IMR-90 (cell line): Measurements from ENCODE around the gene GNL2. TPM values are rescaled to one million over a fixed set of nuclear protein-coding genes. Genes with fewer than 3 reads are reported as not detected.

Source experiments
- ATAC-seq: fragments of 200-7000 bp; cut with Tn5 transposase; 2 replicates; pipeline ENCODE4 v1.9.1; 2020; ENCODE audit warnings: low read depth, mild to moderate bottlenecking, moderate library complexity
- BruUV-seq: library from RNA; stranded (reverse); fragments of 400-500 nt; replicated peaks from 2 replicates; lab custom pipeline; 2021; lab: Mats Ljungman, UMichigan
- CTCF ChIA-PET: fragments of 300-600 bp; formaldehyde crosslinking; extraction: SDS; loops from one replicate; lab custom pipeline; 2021; ENCODE audit warnings: antibody characterized with exemption; lab: Yijun Ruan, JAX
- POLR2A ChIA-PET: fragments of 300-600 bp; sonication (Branson Sonifier 250); formaldehyde crosslinking; loops from one replicate; lab custom pipeline; 2022; ENCODE audit warnings: antibody characterized with exemption; ENCODE audit not compliant: unreplicated experiment; lab: Charles Lee
- DNase-seq: peaks from one replicate; pipeline ENCODE4 v3.0.0; 2013
- H2AFZ ChIP-seq: replicated peaks from 2 replicates; pipeline ENCODE3; 2013; ENCODE audit warnings: low read length, mild to moderate bottlenecking; ENCODE audit not compliant: poor library complexity
- H2AK5ac ChIP-seq: 2 replicates; pipeline ENCODE4 v1.6.1; 2013; ENCODE audit warnings: low read depth, low read length, inconsistent platforms
- H2AK9ac ChIP-seq: replicated peaks from 2 replicates; pipeline ENCODE3; 2013; ENCODE audit warnings: mild to moderate bottlenecking, low read depth, low read length, moderate library complexity; ENCODE audit not compliant: poor library complexity
- H2BK120ac ChIP-seq: 2 replicates; pipeline ENCODE4 v1.6.1; 2013; ENCODE audit warnings: low read depth, low read length, inconsistent platforms
- H2BK15ac ChIP-seq: 3 replicates; pipeline ENCODE4 v1.6.1; 2013; ENCODE audit warnings: low read depth, low read length, inconsistent platforms
- H2BK20ac ChIP-seq: 2 replicates; pipeline ENCODE4 v1.6.1; 2013; ENCODE audit warnings: low read depth, mild to moderate bottlenecking, inconsistent platforms, low read length, moderate library complexity
- H2BK5ac ChIP-seq: 2 replicates; pipeline ENCODE4 v1.6.1; 2013; ENCODE audit warnings: mild to moderate bottlenecking, low read depth, low read length, inconsistent platforms; ENCODE audit not compliant: poor library complexity, severe bottlenecking
- H3K14ac ChIP-seq: replicated peaks from 2 replicates; pipeline ENCODE4 v1.6.1; 2013; ENCODE audit warnings: low read depth, low read length, inconsistent platforms
- H3K18ac ChIP-seq: 2 replicates; pipeline ENCODE4 v1.6.1; 2013; ENCODE audit warnings: low read depth, low read length, control low read depth
- H3K23ac ChIP-seq: 2 replicates; pipeline ENCODE4 v1.6.1; 2013; ENCODE audit warnings: low read depth, low read length, inconsistent platforms
- H3K27ac ChIP-seq: 2 replicates; pipeline ENCODE4 v1.5.1; 2013; ENCODE audit warnings: mild to moderate bottlenecking, control low read depth, low read length; ENCODE audit not compliant: insufficient read depth
- H3K27me3 ChIP-seq: 2 replicates; pipeline ENCODE4 v1.6.1; 2013; ENCODE audit warnings: low read length; ENCODE audit not compliant: control insufficient read depth, insufficient read depth
- H3K36me3 ChIP-seq: 2 replicates; pipeline ENCODE4 v1.6.1; 2013; ENCODE audit warnings: low read length, mixed read lengths; ENCODE audit not compliant: control insufficient read depth, insufficient read depth
- H3K4ac ChIP-seq: 2 replicates; pipeline ENCODE4 v1.6.1; 2013; ENCODE audit warnings: low read depth, low read length, inconsistent platforms
- H3K4me1 ChIP-seq: 2 replicates; pipeline ENCODE4 v1.6.1; 2013; ENCODE audit warnings: low read length, mixed read lengths; ENCODE audit not compliant: control insufficient read depth, insufficient read depth
- H3K4me2 ChIP-seq: 2 replicates; pipeline ENCODE4 v1.6.1; 2013; ENCODE audit warnings: low read depth, mild to moderate bottlenecking, control low read depth, low read length, moderate library complexity
- H3K4me3 ChIP-seq: 2 replicates; pipeline ENCODE4 v1.5.1; 2013; ENCODE audit warnings: low read depth, mild to moderate bottlenecking, control low read depth, low read length, moderate library complexity; ENCODE audit not compliant: insufficient read depth
- H3K56ac ChIP-seq: 2 replicates; pipeline ENCODE4 v1.6.1; 2013; ENCODE audit warnings: low read length, inconsistent platforms; ENCODE audit not compliant: insufficient read depth; ENCODE audit errors: extremely low read depth
- H3K79me1 ChIP-seq, 2 experiments: 2 replicates each; pipeline ENCODE4 v1.6.1; 2013; ENCODE audit warnings: low read length in 2 of 2, inconsistent platforms in 1 of 2, low read depth in 1 of 2
- H3K9ac ChIP-seq: 2 replicates; pipeline ENCODE4 v1.6.1; 2013; ENCODE audit warnings: low read depth, low read length, control low read depth
- H3K9me1 ChIP-seq: 2 replicates; pipeline ENCODE4 v1.6.1; 2013; ENCODE audit warnings: low read length, inconsistent platforms; ENCODE audit not compliant: insufficient read depth
- H3K9me3 ChIP-seq: 2 replicates; pipeline ENCODE4 v1.6.1; 2013; ENCODE audit warnings: low read length; ENCODE audit not compliant: control insufficient read depth, insufficient read depth
- H4K20me1 ChIP-seq: 2 replicates; pipeline ENCODE4 v1.6.1; 2013; ENCODE audit warnings: low read length, inconsistent platforms; ENCODE audit not compliant: insufficient read depth
- H4K5ac ChIP-seq: 2 replicates; pipeline ENCODE4 v1.6.1; 2013; ENCODE audit warnings: mild to moderate bottlenecking, low read depth, low read length, control low read depth
- H4K8ac ChIP-seq, 2 experiments: 2 replicates each; pipeline ENCODE4 v1.6.1; 2013; ENCODE audit warnings: low read depth in 2 of 2, low read length in 2 of 2, control low read depth in 1 of 2, inconsistent platforms in 1 of 2
- H4K91ac ChIP-seq: 2 replicates; pipeline ENCODE4 v1.6.1; 2013; ENCODE audit warnings: low read depth, low read length, inconsistent platforms; ENCODE audit not compliant: insufficient read depth
- BHLHE40 ChIP-seq: fragments of 150-350 bp; IDR thresholded peaks from 2 replicates; pipeline ENCODE4 v1.6.1; 2016; ENCODE audit warnings: mild to moderate bottlenecking, low read depth, low read length
- CHD1 ChIP-seq: IDR thresholded peaks from 2 replicates; pipeline ENCODE4 v1.6.1; 2012; ENCODE audit warnings: low read depth, low read length, improper control_type of control experiment
- MAFK ChIP-seq: IDR thresholded peaks from 2 replicates; pipeline ENCODE4 v1.6.1; 2012; ENCODE audit warnings: low read depth, low read length, improper control_type of control experiment
- RCOR1 ChIP-seq: IDR thresholded peaks from 2 replicates; pipeline ENCODE4 v1.6.1; 2012; ENCODE audit warnings: mild to moderate bottlenecking, low read length, improper control_type of control experiment; ENCODE audit not compliant: insufficient replicate concordance
- RFX5 ChIP-seq: IDR thresholded peaks from 2 replicates; pipeline ENCODE4 v1.8.0; 2012; ENCODE audit warnings: low read depth, mild to moderate bottlenecking, low read length, moderate library complexity
- SMC3 ChIP-seq: fragments of 150-350 bp; IDR thresholded peaks from 2 replicates; pipeline ENCODE4 v1.6.1; 2016; ENCODE audit warnings: low read depth, mild to moderate bottlenecking, antibody characterized with exemption, low read length, moderate library complexity
- WGBS, 2 experiments: methylation state at CpG; one replicate each; pipeline versions ENCODE4 v1.1.5 to v1.1.7; 2013; ENCODE audit warnings: missing lambda C conversion rate in 2 of 2; ENCODE audit not compliant: insufficient read length in 1 of 2; ENCODE audit errors: extremely low coverage in 2 of 2; 5-methylcytosine and 5-hydroxymethylcytosine counted together
- dilution Hi-C: fragments of 300-500 bp; cut with HindIII; formaldehyde crosslinking; loops from one replicate; pipeline ENCODE4 v1.14.3; 2018; ENCODE audit warnings: low sequenced_read_pairs; ENCODE audit not compliant: unreplicated experiment
- in situ Hi-C: fragments of 300-500 bp; cut with MboI; formaldehyde crosslinking; loops from 3 replicates; pipeline ENCODE4 v1.14.3; 2019; ENCODE audit warnings: low sequenced_read_pairs, inconsistent platforms, mixed read lengths
- intact Hi-C: fragments of 100-400 bp; cut with micrococcal nuclease; formaldehyde crosslinking; loops from 2 replicates; pipeline ENCODE4 v1.10.0; 2022
- polyA plus RNA-seq, 3 experiments: library from polyadenylated mRNA; depleted of rRNA; stranded (reverse); fragments of >200 nt; gene quantifications; 2 replicates each; pipeline ENCODE4 v1.2.3, GENCODE V29; 2012; ENCODE audit warnings: low replicate concordance in 1 of 3
- total RNA-seq: library from RNA; depleted of rRNA; stranded (reverse); fragments of >200 nt; gene quantifications from 2 replicates; pipeline ENCODE4 v1.2.3, GENCODE V29; 2012

GNL2 gene
- total and polyA plus RNA-seq, 2 of the 4 experiments (the other 2 are of a cell fraction) = 42.9 to 77.4 TPM

GRCh38 chr1:37562984-37563383, 32.8 kb downstream of the GNL2 start:
- POLR2A ChIA-PET = interaction anchor here (0.7 kb wide), 1 partner anchor 125 kb away, joined by 4 read pairs; no protein-coding TSS in a partner anchor
- H3K4me2 ChIP-seq = no peak overlapping the region
- CTCF ChIA-PET = no interaction called here

More at GRCh38 chr1:37562984-37563383, 32.8 kb downstream of the GNL2 start:
- Histone ChIP-seq H3K9ac (no peak overlapping the region), H3K9me3 (no peaks in the 10 kb centered on the region), H2AK9ac (no peak overlapping the region), H3K14ac (no peak overlapping the region), H4K20me1 (no peaks in the 10 kb centered on the region; the same call in 1 of the 2 replicates), H2AK5ac (no peak overlapping the region), H3K27me3 (no peaks in the 10 kb centered on the region), H3K18ac (no peak overlapping the region), H3K9me1 (no peaks in the 10 kb centered on the region), H2BK120ac (no peak overlapping the region), H3K36me3 (peaks cover 31% of the 10 kb centered on the region), H3K56ac (no peak overlapping the region), H3K4me3 (no peak overlapping the region), H2BK20ac (no peak overlapping the region), H3K4me1 (no peaks in the 10 kb centered on the region), H3K4ac (no peak overlapping the region), H4K5ac (no peak overlapping the region), H2BK5ac (no peak overlapping the region), H3K27ac (no peak overlapping the region), H2AFZ (no peak overlapping the region), H3K23ac (no peak overlapping the region), H2BK15ac (no peak overlapping the region), H4K91ac (no peak overlapping the region), H4K8ac (no peak overlapping the region), H3K79me1 (peaks cover 0 to 7% of the 10 kb centered on the region in 2 experiments; a peak in 1 of 4 replicates)
- no peak for DNase-seq
- intact Hi-C loops = no loop called here
- in situ Hi-C loops = no loop called here
- dilution Hi-C loops = no loop called here
- WGBS, 2 experiments = 100% methylated on average over 1 of the region's 1 CpG; no CpG with 5 or more reads in 1 of the 2 experiments
- no TSS peak for BruUV-seq
- ATAC-seq = no peak
- TF ChIP-seq BHLHE40 = no peak
- TF ChIP-seq RCOR1 = no peak
- TF ChIP-seq RFX5 = no peak
- no peak for TF ChIP-seq SMC3
- TF ChIP-seq MAFK = no peak
- no peak for TF ChIP-seq CHD1
